ENCODE results near the gene CHIC1.

- TF ChIP-seq CTCF (IDR thresholded peaks at IDR 0.05; ENCODE audit: low read length) = no peak
- TF ChIP-seq EZH2 (optimal IDR thresholded peaks at IDR 0.05; ENCODE audit: low read depth, low read length) = no peak
- TF ChIP-seq EZH2phosphoT487 (IDR thresholded peaks at IDR 0.05; ENCODE audit: low read length) = no peak
Observed at GRCh38 chrX:73524906-73525305, 38.1 kb upstream of the CHIC1 start.

Measured in MM.1S (cell line).